H1 (cell line): ENCODE data around the gene NCAPD3.
A peak's percentile ranks its signal among the peaks of the same experiment; 100 is the strongest.

Experiments
- CTCF ChIP-seq, 3 experiments: IDR thresholded peaks; 1 replicate in 2 of 3; 2 replicates in 1 of 3; pipeline versions ENCODE4 v1.5.1 to v1.6.1; 2011; ENCODE audit warnings: low read length in 3 of 3, mild to moderate bottlenecking in 3 of 3, inconsistent platforms in 2 of 3, low read depth in 1 of 3, moderate library complexity in 1 of 3; ENCODE audit not compliant: insufficient read depth in 1 of 3; ENCODE audit errors: control extremely low read depth in 1 of 3
- JUND ChIP-seq: IDR thresholded peaks from 2 replicates; pipeline ENCODE4 v1.6.1; 2011; ENCODE audit warnings: mild to moderate bottlenecking, improper control_type of control experiment, low read length
- POLR2A ChIP-seq, 2 experiments: IDR thresholded peaks; 1 replicate in 1 of 2; 2 replicates in 1 of 2; pipeline ENCODE4 v1.6.1; 2011; ENCODE audit warnings: low read depth in 2 of 2, low read length in 2 of 2, mild to moderate bottlenecking in 2 of 2; ENCODE audit errors: control extremely low read depth in 1 of 2
- SRF ChIP-seq: IDR thresholded peaks from 2 replicates; pipeline ENCODE4 v1.6.1; 2011; ENCODE audit warnings: mild to moderate bottlenecking, low read depth, low read length, moderate library complexity

- TF ChIP-seq CTCF (IDR thresholded peaks at IDR 0.05; ENCODE audit: control extremely low read depth in 1 of 3, insufficient read depth in 1 of 3, low read depth in 1 of 3, low read length in 3 of 3), result peak in 2 of 3 experiments; percentile 36 to 60; a peak in 3 of 4 replicates
- no peak for TF ChIP-seq SRF
- no peak for TF ChIP-seq JUND
- no peak for TF ChIP-seq POLR2A (IDR thresholded peaks at IDR 0.05; ENCODE audit: control extremely low read depth in 1 of 2, low read depth in 2 of 2, low read length in 2 of 2)
These were observed 46.5 kb upstream of the NCAPD3 start for GRCh38 chr11:134270250-134270714.
